Activated CD4-positive, CD25-positive, alpha-beta regulatory T cell treated with anti-CD3 and anti-CD28 coated beads, Interleukin-2, amount 50 U/mL, for 24 hours (primary cell): Measurements from ENCODE around the gene FASTKD1.
"Not testable (repeated sequence)": the region's sequence is repeated elsewhere in the genome, so short reads cannot be mapped to it uniquely, and the experiment has no call there.

ENCODE experiments used
- ATAC-seq, 2 donors: fragments of 150-1000 bp; cut with Tn5 transposase; one replicate each; pipeline ENCODE4 v1.10.0; 2021; ENCODE audit warnings: mild to moderate bottlenecking in 1 of 2, moderate library complexity in 1 of 2

FASTKD1 gene

GRCh38 chr2:169573160-169573973 lies at the start of gene FASTKD1:
TSS of gene FASTKD1 (minus strand) at chr2:169573865. CDS start at chr2:169572029, 1,836 bp downstream.
- ATAC-seq: peak; percentile 100

GRCh38 chr2:169623235-169623634 lies 49.6 kb upstream of the FASTKD1 start:
- no peak for ATAC-seq

- no peak for ATAC-seq
These were observed 46.8 kb upstream of the FASTKD1 start for GRCh38 chr2:169620509-169620908.

GRCh38 chr2:169619946-169620345 lies 46.3 kb upstream of the FASTKD1 start:
- ATAC-seq: no peak

- ATAC-seq: not testable (repeated sequence)
These were observed 42.3 kb upstream of the FASTKD1 start for GRCh38 chr2:169615982-169616381.

GRCh38 chr2:169613876-169614275 lies 40.2 kb upstream of the FASTKD1 start:
- no peak for ATAC-seq

- no peak for ATAC-seq
These were observed 35.6 kb upstream of the FASTKD1 start for GRCh38 chr2:169609264-169609663.

GRCh38 chr2:169599568-169599967 lies 25.9 kb upstream of the FASTKD1 start:
- no peak for ATAC-seq

- no peak for ATAC-seq
These were observed 25.3 kb upstream of the FASTKD1 start for GRCh38 chr2:169598982-169599381.

GRCh38 chr2:169596546-169596945 lies 22.9 kb upstream of the FASTKD1 start:
- not testable (repeated sequence) for ATAC-seq

- no peak for ATAC-seq
These were observed 17.1 kb upstream of the FASTKD1 start for GRCh38 chr2:169590804-169591203.

GRCh38 chr2:169585673-169586072 lies 12.0 kb upstream of the FASTKD1 start:
- no peak for ATAC-seq

- ATAC-seq: peak; percentile 94
These were observed 10.6 kb upstream of the FASTKD1 start, which contains the start of gene PPIG for GRCh38 chr2:169584005-169584877. TSS of gene PPIG (plus strand) at chr2:169584351. CDS start at chr2:169604042, 19,691 bp downstream.

- ATAC-seq: no peak
These were observed 9.9 kb upstream of the FASTKD1 start for GRCh38 chr2:169583518-169583917.

GRCh38 chr2:169582552-169583266 lies 9.0 kb upstream of the FASTKD1 start:
- not testable (repeated sequence) for ATAC-seq

- ATAC-seq: no peak
These were observed 5.4 kb upstream of the FASTKD1 start for GRCh38 chr2:169579044-169579443.

GRCh38 chr2:169575264-169575663 lies 1.6 kb upstream of the FASTKD1 start:
- not testable (repeated sequence) for ATAC-seq

GRCh38 chr2:169574539-169574938 lies 874 bp upstream of the FASTKD1 start:
- not testable (repeated sequence) for ATAC-seq

- ATAC-seq: no peak
These were observed 272 bp upstream of the FASTKD1 start for GRCh38 chr2:169573974-169574299.

- ATAC-seq: no peak
These were observed 875 bp downstream of the FASTKD1 start for GRCh38 chr2:169572821-169573159.

- no peak for ATAC-seq
These were observed 1.5 kb downstream of the FASTKD1 start for GRCh38 chr2:169572189-169572588.

- no peak for ATAC-seq
These were observed 2.1 kb downstream of the FASTKD1 start for GRCh38 chr2:169571571-169571970.

- ATAC-seq: not testable (repeated sequence)
These were observed 2.9 kb downstream of the FASTKD1 start for GRCh38 chr2:169570752-169571151.
